NCI-H146 treated with DMSO at 0.1 percent for 48 hours (cell line): ENCODE results near the gene PRKAR1A.

Experiments used
- DNase-seq: peaks from one replicate; lab custom pipeline; 2025; ENCODE audit not compliant: unreplicated experiment; lab: John Stamatoyannopoulos, UW

Gene PRKAR1A

DNA sequence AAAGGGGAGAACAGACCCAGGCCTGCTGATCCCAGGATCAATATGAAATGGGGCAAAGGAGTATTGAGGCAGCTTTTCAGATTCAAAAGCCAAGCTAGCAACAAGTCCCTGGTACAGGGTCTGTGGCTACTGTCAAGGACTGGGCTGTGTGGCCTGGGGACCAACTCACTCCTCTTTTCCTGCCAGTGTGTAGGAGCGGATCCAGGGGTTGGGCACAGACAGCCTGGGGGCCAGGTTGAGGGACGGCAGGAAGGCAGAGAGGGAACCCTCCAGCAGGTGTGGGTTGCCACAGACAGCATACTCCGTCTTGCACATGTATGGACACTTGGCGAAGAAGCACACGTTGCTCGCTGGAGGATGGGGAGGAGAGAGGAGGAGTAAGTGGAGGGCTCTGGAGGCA is 29.6 kb downstream of the PRKAR1A start:
- no peak for DNase-seq

DNA sequence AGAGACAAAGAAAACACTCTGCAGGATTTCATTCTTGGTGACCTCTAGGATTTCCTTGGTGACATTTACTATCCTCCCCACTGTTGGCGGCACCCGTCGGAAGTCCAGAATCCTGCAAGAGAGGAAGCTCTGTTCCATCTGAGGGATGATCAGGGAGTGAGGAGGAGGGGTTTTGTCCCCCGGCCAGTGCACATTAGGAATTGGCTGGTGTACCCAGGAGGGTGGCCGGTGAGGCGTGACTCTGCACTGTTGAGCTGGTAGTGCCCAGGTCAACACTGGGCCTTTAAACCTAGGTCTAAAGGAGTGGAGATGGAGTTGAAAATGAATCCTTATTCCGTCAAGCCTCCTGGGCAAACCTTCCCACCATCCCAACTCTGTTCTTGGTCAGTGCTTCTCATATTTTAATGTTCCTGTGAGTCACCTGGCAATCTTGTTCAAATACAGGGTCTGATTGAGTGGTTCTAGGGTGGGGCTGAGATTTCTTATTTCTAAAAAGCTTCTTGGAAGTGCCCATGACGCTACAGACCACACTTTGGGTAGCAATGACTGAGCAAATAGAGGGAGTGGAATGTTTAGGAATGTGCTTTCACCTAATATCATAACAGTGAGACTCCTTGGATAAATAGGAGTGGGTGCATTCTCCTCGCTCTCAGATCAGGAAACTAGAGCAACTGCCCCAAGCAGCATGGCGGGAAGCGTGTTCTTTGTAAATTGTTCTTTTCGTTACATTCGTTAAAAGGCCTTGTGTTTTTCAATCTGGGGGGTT is 30.7 kb downstream of the PRKAR1A start:
- DNase-seq, result no peak

DNA sequence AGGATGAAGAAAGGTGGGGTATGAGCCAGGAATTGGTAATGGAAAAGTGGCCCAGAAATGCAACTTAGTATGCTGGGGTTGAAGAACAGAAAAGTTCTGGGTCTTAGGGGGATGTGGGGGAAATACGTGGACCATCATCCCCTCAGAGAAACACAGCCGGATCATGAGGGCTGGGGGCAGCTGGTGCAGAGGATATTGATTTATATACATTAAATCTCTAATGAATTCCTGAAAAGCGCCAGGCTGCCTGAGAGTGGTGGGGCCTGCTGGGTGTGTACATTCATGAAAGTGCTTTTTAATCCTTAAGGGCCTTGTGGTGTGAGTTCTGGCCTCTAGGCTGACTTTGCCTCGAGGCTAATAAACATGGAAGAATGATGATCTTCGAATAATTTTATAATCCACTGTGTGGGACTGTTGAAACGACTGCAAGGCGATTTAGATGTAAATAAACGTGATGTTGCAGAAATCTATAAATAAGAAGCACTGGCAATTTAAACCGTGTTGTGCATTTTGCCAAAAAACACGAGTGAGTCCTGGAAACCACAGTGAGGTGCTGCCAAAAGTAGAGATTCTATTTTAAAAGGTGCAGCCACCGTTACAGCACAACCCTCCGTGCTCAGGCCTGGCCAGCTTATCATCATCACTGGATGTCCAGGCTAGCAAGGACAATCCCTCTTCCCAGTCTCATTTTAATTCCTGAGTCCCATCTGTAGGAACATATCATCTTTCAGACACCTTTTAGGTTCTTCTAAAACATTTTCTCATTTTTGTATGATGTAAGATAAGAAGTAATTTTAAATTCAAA is 32.1 kb downstream of the PRKAR1A start:
- DNase-seq, result no peak

DNA sequence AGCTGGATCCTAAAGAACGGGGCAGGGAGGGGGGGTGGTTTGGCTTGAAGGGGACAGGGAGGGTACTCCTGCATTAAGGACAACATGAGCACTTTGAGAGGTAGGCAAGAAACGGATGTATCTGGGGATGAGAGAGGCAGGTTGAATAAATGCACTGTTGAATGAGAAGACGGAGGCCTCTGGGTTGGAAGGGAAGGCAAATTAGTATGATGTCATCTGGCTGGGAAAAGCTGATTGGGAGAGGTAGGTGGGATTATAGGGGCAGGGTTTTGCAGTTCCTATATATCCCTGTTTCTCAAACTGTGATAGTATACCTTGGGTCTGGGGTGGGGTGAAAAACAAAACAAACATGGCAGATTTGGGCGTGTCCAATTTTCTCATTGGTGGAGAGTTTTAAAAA is 44.3 kb downstream of the PRKAR1A start:
- DNase-seq, result no peak

DNA sequence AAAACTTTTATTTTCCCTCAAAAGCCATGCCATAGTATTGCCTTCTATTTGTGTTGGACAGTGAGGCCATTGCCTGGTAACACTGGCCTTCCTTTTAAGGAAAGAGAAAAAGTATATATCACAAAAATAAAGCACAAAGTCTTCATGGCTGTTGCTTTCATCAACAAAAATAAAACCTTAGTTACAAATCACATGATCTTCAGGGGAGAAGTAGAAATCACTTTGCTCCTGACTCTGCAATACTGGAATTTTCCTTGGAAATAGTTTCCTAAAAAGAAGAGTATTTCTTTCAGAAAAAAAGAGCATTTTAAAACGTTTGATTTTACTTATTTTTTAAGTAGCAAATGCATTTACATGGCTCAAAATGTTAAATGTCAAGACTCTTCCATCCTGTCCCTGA is 47.1 kb downstream of the PRKAR1A start:
- no peak for DNase-seq

DNA sequence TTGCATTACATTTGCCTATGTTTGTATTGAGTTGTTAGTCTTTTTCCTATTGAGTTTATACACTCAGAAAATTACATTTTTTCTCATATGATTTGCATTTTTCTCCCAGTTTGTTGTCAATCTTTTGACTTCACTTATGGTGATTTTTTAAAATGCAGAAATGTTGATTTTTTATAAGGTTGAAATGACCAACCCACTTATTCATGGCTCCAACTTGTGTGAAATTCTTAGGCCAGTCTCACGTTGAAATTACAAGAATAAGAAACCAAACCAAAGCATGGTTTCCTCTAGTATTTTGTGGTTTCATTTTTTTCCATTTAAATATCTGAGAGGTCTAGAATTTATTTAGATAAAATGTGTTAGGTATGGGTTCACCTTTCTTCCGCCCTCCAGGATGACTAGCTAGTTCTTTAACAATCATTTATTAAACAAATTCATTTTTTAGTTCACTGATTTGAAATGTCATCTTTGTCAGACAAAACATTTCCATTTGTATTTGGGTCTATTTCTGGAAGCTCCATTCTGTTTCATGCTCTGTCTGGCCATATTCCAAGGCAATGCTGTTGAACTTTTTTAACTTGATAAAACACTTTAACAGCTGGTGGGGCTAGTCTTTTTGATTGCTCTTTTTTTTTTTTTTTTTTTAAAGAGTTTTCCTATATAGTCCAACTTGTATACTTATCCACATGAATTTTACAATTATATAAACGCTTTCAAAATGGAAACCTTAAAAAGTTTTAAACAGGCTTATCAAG is 48.9 kb downstream of the PRKAR1A start:
- DNase-seq, result no peak

DNA sequence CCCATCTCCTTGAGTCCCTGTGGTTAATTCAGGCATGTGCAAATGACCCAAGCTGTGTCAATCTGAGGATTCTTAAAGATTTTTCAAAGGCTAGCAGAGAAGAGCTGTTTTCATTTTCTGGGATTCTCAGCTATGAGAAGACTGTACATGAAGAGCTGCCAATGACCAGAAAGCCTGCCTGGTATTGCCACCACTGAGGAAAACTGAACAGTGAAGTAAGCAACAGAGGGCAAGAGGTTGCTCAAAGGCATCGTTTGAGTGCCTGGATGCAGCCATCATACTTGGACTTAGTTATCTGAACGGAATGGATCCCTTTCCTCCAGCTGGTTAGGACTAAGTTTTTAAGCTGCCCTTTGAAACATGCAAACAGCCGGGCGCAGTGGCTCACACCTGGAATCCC is 50.5 kb downstream of the PRKAR1A start:
- DNase-seq, result no peak

DNA sequence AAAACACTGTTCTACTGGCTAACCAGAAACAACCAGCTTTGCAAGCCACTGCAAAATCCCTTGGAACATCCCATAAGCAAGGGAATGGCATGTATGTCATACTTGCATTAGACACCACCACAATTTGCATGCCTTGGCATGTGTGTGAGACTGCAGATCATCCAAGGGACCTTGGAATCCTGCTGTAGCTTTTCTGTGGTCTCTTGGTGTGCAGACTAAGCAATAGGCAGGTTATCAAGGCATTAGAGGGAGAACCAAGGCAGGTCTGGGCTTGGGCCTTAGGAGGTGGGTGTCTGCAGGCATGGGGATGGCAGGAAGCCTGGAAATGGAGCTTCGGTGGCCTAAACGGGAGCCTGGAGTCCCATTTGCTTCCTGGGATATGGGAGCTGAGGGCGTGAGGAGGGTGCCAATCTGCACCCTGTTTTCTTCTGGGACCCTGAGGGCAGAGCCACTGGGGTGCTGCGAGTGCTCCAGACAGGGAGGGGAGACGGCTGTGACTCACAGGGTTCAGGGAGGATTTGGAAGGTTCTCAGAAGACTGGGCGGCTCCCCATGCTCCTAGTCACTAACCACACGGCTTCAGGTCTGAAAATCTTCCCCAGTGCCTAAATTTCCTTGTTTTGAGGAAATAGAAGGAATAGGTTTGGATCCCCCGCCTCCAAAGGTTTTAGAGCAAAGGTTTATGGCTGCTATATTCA is 52.3 kb downstream of the PRKAR1A start:
- no peak for DNase-seq

DNA sequence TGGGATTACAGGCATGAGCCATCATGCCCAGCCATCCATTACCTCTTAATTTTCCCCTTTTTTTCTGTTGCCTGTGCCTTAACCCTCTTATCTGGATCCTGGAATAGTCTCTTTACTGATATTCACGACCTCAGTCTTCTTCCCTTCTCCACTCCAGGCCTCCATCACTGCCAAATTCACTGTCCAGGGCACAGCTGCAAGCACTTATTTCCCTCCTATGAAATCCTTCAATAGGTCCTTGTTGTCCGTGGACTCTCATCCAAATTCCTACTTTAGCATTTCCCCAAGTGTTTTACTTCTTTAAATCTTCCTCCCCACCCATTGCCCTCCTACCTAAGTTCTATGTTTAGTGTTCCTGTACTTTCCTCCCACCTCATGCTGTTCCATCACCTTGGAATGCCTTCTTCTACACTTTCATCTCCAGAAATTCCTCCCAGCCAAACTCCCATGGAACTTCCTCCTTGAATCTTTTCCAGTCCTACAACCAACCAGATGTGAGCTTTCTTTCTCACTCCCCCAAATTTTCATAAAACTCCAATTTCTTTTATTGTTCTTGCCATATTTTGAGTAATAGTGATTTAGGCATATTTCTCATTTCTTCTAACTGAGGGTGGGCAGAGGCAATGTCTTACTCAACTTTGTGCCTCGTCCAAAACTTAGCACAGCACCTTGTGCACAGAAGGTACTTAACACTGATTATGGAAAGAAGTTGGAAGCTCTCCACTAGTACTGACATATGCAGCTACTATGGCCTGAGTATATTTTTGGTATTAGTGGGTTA is 53.6 kb downstream of the PRKAR1A start:
- no peak for DNase-seq

DNA sequence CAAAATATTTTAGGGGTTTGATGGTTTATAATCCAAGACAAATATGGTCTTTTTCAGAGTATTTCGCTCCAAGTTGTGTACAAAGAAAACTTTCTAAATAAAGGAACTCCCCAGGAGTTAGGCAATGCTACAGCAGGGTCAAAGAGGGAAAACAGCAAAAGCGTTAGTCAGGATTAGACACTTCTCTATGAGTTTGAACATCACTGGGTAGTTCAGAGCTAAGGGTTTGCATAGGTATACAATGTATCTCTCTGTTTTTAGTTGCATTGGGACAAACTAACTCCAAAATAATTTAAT is 54.2 kb downstream of the PRKAR1A start:
- DNase-seq, result no peak

DNA sequence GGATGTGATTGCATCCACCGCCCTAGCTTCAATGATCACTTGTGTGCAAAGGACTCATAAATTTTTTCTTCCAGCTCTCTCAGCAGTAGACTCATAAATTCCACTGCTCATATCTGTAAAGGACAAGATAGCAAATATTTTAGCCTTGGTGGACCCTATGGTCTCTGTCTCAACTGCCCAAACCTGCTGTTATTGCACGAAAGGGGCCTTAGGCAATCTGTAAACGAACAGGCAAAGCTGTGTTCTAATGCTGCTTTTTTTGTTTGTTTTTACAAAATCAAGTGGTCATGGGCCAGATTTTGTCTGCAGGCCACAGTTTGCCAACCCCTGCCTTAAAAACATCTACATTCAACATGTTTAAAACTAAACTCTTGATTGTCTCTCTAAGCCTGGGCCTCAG is 54.8 kb downstream of the PRKAR1A start:
- DNase-seq, result no peak

DNA sequence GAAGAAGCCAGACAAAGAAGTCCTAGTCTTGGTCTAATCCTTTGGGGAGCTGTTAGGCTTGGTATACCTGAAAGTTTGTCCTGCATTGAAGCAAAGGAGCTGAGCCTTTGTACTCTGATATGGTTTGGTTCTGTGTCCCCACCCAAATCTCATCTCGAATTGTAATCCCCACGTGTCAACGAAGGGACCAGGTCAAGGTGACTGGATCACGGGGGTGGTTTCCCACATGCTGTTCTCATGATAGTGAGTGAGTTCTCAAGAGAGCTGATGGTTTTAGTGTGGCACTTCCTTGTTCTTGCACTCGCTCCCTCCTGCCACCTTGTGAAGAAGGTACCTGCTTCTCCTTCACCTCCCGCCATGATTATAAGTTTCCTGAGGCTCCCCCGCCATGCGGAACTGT is 55.4 kb downstream of the PRKAR1A start:
- no peak for DNase-seq

DNA sequence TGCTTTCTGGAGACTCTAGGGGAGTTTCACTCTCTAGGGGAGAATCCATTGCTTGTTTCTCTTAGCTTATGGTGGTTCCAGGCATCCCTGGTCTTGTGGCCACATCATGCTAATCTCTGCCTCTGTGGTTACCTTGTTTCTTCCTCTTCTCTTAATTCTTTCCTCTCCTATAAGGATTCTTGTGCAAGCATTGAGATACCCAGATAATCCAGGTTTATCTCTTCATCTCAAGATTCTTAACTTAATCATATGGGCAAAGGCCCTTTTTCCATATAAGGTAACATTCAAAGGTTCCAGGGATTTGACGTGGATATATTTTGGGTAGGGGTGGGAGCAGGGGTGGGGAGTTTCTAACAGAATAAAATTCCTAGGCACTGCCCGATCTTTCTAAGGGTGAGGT is 56.4 kb downstream of the PRKAR1A start:
- DNase-seq, result no peak

DNA sequence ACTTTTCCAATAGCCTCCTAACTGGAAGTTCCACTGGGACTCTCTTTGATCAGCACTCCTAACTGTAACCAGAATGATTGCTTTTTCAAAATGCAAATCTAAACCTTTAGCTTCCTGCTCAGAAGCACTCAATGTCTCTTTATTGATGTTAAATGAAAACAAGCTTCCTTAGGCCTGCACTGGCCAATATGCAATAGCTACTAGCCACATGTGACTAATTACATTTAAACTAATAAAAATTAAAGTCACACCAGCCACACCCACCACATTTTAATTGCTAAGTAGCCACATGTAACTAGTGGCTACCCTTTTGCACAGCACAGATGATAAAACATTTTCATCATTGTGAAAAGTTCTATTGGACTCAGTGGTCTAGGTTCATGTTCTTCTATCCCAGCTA is 57.1 kb downstream of the PRKAR1A start:
- DNase-seq, result no peak

DNA sequence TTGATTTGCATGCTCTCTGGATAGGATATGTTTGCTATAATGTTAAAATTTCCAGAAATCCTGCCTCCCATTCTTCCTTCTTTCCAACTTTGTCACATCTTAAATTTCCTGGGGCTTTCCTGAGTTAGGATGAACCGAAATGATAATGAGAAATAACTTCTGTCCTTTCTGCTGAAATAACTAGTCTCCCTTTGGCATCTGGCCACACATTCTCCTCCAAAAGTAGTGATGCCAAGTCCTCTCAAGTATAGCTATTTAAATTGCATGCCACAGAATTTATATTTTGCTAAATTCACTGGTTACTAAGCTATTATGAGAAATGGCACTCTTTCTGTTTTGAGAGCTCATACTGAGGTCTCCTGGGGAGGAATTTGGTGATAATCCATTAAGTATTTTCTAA is 58.3 kb downstream of the PRKAR1A start:
- no peak for DNase-seq

DNA sequence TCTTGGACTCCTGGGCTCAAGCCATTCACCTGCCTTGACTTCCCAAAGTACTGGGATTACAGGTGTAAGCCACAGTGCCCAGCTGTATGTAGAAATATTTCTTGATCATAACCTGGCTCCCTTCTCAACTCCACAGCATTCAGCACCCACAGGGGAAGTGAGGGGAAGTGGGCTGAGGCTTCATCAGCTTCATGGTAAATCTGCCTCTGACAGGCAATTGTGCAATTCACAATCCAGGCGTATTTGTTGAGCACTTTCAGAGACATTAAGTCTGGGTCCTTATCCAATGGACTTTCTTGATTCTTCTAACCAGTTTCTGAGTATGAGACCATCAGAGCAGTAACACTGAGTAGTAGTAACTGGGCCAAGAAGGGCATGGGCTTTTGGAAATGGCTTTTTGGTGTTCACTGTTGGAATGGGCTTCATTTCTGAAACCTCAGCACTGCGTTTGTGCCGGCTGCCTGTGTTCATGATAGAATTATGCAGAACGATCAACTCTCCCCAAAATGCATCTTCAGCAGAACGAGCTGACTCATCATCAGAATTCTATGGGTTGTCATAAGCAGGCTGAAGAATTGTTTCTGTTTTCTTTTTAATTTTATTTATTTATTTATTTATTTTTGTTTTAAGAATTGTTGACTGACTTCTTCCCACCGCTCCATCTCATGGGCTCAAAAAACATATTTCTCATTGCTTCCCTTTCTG is 60.1 kb downstream of the PRKAR1A start:
- DNase-seq, result no peak

DNA sequence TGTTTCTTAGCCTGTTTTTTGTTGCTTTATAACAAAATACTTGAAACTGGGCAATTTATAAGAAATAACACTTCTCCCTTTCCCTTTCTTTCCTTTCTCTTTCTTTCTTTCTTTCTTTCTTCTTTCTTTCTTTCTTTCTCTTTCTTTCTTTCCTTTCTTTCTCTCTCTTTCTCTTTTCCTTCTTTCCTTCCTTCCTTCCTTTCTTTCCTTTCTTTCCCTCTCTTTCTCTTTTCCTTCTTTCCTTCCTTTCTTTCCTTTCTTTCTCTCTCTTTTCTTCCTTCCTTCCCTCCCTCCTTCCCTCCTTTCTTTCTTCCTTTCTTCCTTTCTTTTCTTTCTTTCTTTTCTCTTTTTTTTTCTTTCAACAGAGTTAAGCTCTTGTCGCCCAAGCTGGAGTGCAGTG is 61.1 kb downstream of the PRKAR1A start:
- DNase-seq, result no peak

DNA sequence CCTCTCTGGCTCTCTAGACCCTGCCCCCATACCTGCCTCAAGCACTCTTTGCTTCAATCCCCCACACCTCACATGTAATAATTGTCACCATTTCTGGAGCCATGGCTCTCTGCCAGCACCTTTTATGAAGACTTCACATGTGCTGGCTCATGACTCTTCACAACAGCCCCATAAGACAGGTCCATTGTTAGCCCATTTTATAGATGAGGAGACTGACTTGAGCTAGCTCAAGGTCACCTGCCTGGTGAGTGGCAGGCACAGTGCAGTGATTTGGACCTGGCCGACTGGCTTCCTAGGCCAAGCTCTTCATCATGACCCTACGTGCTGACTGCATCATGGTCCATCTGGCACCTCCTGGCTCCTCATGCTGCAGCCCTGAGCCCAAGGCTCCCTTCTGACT is 63.9 kb downstream of the PRKAR1A start:
- DNase-seq, result no peak

DNA sequence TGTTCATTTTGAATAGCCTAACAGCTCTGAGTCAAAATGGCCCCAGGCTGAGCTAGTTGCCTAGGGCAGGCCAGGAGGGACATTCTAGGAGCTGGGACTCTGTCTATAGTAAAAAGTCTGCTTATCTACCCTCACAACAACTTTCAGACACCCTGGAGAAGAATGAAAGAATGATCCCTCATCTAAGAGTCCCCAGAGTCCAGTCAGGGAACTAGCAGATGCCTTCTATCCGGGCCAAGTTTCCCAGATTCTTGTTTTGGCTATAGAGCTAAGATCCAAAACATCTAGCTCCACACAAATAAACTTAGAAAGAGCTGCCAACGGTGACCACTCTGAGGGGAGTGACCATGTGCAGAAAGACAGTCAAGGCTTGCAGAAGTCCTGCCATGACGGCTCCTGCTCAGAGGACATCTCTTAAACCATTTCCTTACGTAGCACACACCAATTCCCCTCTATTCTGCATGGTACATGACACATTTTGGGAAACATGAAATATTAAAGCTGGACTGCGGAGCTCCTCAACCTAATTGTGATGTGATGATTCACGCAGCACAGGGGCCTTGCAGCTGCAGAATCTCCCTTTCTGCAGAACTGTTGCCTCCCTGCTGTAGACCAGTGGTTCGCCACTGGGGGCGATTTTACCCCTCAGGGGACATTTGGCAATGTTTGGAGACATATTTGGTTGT is 64.7 kb downstream of the PRKAR1A start:
- DNase-seq, result no peak

DNA sequence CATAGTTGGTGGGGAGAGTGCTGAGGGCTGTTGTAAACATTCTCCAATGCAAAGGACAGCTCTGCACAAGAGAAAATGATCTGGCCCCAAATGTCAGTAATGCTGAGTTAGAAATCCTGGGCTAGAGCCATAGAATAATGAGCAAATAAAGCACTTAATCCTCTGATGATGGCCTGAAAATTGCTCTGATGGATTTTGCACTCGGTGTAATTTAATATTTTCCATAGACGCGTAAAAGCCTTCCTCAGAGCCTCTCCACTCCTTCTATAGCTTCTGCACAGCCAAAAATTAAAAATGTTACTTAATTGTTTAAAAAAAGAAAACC is 65.2 kb downstream of the PRKAR1A start:
- no peak for DNase-seq
